NCI-H748 (cell line): Measurements from ENCODE around the gene NIFK.
A peak's percentile ranks its signal among the peaks of the same experiment; 100 is the strongest.
"Not testable (repeated sequence)": the region's sequence is repeated elsewhere in the genome, so short reads cannot be mapped to it uniquely, and the experiment has no call there.

Source experiments
- DNase-seq: peaks from one replicate; lab custom pipeline; 2025; ENCODE audit not compliant: unreplicated experiment; lab: John Stamatoyannopoulos, UW

The NIFK gene

DNA sequence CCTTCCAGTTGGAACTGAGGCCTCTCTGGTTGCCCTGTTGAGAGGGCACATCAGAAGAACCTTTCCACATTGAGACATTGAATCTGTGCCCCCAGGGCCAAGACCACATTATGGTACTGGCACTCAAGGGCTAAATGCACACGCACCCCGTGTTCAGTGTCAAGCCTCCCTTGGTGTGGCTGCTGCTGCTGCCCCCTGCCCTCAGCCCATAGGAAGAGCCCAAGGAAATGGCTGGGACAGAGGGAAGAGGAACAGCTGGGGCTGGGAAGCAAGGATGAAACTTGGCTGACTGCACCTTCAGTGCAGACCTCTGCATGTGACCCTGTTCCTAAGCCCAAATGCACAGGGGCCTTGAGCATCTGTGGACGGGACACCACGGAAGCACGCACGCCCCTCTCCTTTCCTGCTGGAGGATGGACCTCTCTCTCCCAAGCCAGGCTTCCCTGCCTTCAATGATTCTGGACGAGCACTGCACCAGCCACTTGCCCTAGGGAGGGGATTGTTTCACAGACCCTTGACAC lies 40.2 kb downstream of the NIFK start:
- no peak for DNase-seq

DNA sequence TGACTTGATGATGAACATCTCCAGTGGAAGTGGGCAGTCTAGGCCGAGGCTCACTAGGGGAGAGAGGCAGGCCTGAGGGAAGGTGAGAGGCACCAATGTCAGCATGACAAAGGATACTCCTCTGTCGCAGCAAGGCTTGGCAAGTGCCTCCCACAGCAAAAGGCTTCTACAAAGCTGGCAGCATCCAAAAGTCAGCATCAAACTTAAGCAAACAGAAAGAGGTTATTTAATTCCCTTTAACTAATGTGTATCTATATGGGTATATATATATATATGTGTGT lies 41.6 kb downstream of the NIFK start:
- no peak for DNase-seq

DNA sequence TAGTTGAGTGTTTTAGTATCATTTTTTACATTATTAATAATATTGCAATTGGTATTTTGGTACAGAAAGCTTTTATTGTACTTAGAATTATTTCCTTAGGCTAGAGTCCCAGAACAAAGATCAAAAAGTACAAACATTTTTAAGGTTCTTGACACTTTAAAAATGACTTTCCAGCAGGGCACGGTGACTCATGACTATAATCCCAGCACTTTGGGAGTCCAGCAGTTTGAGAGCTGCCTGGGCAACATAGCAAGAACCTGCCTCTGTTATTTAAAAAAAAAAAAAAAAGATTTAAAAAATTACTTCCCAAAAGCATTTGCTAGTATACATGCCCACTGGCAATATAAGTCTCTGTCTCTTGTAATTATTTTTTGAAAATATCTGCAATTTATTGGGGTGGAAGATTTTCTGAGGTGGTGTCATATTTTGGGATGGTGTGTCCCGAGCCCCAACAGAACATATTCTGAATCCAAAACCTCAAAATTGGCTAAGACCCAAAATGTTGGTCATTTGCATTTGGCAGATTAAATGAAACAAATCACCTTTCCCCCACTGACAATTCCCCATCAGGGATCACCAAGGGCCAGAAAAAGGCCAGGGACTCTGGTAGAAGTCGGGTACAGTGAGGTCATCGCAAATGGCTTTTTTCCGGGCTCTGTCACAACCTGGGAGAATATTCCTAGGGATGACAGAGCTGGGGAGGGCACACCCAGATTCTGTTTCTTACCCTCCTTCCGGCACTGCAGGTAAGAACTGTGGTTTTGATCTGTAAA lies 42.1 kb downstream of the NIFK start:
- DNase-seq, result no peak

DNA sequence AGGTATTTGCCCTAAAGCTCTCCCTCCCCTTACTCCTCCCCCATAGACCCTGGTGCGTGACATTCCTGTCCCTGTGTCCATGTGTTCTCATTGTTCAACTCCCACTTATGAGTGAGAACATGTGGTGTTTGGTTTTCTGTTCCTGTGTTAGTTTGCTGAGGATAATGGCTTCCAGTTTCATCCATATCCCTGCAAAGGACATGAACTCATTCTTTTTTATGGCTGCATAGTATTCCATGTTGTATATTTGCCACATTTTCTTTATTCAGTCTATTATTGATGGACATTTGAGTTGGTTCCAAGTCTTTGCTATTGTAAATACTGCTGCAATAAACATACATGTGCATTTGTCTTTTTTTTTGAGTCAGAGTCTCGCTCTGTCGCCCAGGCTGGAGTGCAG lies 46.1 kb downstream of the NIFK start:
- not testable (repeated sequence) for DNase-seq

DNA sequence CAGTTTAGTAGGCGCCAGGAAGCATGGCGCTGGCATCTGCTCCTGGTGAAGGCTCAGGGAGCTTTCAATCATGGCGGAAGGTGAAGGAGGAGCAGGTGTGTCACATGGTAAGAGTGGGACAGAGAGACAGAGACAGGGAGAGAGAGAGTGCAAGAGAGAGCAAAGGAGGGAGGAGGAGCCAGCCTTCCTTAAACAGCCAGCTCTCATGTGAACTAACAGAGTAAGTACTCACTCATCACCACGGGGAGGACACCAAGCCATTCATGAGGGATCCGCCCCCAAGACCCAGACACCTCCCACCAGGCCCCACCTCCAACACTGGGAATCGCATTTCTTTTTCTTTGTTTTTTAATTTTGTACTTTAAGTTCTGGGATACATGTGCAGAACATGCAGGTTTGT lies 46.6 kb downstream of the NIFK start:
- DNase-seq, result peak; percentile 24

DNA sequence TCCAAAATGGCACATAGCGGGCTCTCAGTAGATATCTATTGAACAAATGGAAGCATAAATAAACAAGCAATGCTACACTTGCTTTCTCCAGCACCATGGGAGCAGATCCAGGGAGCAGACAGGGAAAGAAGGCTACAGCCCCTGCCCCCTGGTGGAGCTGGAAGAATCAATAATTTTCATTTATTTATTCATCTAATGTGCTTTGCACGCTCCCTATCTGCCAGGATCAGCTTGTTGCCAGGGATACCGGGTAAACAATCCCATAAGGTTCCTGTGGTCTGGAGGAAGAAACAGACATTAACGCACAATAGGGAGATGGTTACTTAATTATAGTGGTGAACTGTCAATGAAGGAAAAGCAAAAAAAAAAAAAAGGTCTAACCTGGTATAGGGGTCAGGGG lies 47.3 kb downstream of the NIFK start:
- peak; percentile 96 for DNase-seq

DNA sequence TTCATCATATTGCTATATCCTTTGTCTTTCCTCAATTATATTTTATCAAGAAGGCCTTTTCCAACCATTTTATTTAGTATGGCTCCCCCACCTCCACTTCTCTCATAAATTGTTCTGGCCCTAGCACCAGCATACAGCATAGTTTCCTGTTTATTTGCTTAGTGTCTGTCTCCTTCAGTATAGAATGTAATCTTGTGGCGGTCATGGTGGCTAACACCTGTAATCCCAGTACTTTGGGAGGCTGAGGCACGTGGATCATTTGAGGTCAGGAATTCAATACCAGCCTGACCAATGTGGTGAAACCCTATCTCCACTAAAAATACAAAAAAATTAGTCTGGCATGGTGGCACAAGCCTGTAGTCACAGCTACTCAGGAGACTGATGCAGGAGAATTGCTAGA lies 47.9 kb downstream of the NIFK start:
- no peak for DNase-seq

DNA sequence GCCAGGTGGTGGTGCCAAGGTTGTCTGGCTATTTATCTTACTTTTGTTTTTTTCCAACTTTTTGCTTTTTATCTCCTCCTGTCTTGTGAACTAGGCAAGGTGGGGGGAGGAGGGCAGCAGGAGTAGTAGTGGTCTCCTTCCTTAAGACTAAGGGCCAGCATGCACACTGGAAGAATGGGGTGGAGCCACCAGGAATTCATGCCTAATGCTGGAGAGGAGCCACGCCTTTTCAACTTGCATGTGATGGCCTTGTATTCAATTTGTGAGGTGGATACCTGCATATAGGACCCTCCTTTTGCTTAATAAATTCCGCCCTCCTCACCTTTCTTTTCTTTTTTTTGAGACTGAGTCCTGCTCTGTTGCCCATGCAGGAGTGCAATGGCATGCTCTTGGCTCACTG lies 49.8 kb downstream of the NIFK start:
- DNase-seq, result no peak

DNA sequence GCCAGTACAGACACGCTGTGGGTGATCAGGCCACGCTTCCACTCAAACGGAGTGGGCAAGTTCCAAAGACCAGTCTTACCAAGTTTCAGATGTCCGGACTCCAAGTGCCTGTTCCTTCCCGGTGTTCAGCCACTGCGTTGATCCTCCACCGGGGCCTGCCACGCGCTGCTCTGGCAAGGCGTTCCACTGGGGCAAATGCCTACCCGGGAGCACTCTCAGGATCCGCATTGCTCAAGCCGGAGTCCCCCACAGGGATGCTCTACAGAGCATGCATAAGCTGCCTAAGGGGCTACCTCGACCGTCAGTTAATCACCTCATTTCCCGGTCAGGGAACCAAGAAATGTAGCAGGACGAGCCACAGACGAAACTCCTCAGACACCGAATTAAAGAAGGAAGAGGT lies 50.5 kb downstream of the NIFK start:
- no peak for DNase-seq

DNA sequence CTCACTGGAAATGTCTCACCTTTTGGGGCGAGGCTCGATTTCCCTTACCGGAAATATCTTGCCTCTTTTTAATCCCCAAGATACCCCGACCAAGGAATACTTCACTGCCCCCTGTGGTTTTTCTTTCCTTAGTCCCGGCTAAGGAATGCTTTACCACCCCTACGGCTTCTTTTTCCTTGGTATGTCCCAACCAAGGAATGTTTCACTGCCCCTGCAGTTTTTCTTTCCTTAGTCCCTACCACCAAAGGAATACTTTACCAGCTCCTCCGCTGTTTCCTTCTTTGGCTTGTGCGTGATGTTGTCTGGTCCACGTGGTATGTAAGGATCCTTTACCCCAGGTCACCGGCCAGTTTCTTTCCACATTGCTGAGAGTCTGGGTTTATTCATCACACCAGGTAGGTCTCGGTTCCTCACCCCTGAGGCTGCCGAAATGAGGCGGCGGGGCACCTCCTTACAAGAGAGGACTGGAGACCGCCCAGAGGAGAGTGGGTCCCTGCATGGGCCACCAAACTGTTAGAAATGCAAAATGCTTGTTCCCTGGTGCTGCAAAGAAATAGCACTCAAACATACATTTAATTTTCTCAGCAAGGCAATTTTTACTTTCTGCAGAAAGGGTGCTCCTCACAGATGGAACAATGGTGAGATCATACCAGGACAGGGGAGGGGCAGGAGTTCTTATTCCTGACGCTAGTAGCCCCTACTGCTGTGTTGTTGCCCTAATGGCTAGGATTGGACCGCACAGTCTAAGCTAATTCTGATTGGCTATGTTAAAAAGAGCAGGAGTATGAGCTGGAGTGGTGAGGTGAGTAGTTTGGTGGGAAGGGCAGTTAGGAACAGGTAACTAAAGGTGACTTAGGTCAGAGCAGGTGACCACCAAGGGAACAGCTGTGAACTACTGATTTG lies 54.0 kb downstream of the NIFK start:
- no peak for DNase-seq

DNA sequence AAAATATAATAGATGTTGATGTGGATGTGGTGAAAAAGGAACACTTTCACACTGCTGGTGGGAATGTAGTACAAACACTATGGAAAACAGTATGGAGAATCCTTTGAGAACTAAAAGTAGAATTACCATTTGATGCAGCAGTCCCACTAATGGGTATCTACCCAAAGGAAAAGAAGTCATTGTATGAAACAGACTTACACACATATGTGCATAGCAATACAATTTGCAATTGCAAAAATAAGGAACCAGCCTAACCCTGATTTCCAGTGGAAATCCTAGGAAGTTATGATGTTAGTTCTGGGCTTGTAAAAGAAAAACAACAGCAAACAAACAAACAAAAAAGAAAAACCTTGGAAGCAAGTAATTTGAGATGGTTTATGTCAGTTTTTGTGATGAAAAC lies 58.8 kb downstream of the NIFK start:
- no peak for DNase-seq
